SU-DHL-6 (cell line): ENCODE measurements around the gene PTGR1.

Experiments
- EZH2phosphoT487 ChIP-seq: fragments of 200-600 bp; sonication (generic), shearing (Covaris generic); conservative IDR thresholded peaks from 2 replicates; pipeline ENCODE4 v1.6.1; 2018; ENCODE audit warnings: mild to moderate bottlenecking, antibody characterized with exemption, low read length, moderate library complexity, mixed read lengths
- TF ChIP-seq, protein P1 (sequence below): fragments of 200-600 bp; sonication (generic); IDR thresholded peaks from one replicate; pipeline ENCODE4 v1.5.1; 2017; ENCODE audit warnings: antibody characterized with exemption, mild to moderate bottlenecking, low read length, moderate library complexity; ENCODE audit not compliant: insufficient read depth, poor library complexity, severe bottlenecking

DNA sequence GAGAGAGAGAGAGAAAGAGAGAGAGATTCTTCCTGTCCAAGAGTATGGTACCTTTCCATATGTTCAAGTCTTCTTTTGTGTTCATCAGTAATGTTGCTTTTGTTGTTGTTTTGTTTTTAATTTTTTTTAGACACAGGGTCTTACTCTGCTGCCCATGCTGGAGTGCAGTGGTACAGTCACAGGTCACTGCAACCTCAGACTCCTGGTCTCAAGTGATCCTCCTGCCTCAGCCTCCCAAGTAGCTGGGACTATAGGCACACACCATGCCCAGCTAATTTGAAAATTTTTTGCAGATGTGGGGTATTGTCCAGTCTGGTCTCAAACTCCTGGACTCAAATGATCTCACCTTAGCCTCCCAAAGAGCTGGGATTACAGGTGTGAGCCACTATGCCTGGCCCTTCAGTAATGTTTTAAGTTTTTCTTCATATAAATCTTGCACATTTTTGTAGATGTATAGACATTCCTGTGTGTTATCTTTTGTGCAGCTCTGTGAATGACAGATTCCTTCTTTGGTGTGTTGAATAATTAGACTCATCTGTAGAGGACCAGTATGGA, 38.2 kb downstream of the PTGR1 start:
- TF ChIP-seq, protein P1, sequence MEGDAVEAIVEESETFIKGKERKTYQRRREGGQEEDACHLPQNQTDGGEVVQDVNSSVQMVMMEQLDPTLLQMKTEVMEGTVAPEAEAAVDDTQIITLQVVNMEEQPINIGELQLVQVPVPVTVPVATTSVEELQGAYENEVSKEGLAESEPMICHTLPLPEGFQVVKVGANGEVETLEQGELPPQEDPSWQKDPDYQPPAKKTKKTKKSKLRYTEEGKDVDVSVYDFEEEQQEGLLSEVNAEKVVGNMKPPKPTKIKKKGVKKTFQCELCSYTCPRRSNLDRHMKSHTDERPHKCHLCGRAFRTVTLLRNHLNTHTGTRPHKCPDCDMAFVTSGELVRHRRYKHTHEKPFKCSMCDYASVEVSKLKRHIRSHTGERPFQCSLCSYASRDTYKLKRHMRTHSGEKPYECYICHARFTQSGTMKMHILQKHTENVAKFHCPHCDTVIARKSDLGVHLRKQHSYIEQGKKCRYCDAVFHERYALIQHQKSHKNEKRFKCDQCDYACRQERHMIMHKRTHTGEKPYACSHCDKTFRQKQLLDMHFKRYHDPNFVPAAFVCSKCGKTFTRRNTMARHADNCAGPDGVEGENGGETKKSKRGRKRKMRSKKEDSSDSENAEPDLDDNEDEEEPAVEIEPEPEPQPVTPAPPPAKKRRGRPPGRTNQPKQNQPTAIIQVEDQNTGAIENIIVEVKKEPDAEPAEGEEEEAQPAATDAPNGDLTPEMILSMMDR: no peak
- no peak for TF ChIP-seq EZH2phosphoT487
